Stimulated activated CD4-positive, alpha-beta T cell treated with anti-CD3 and anti-CD28 coated beads, Interleukin-1b, Interleukin-23, amount 100 ng/mL, for 4 hours (primary cell): ENCODE results near the gene SART3.
"Not testable (repeated sequence)": the region's sequence is repeated elsewhere in the genome, so short reads cannot be mapped to it uniquely, and the experiment has no call there.

Experiments
- DNase-seq, 2 donors: peaks; one replicate each; pipeline ENCODE4 v3.0.0-alpha.2; 2020; ENCODE audit warnings: low read depth in 2 of 2

Gene SART3

GRCh38 chr12:108518716-108519496, 42.1 kb downstream of the SART3 start:
- DNase-seq: no peak

GRCh38 chr12:108518101-108518715, 42.8 kb downstream of the SART3 start:
- DNase-seq: no peak

- DNase-seq: no peak
These were observed 43.5 kb downstream of the SART3 start for GRCh38 chr12:108517288-108518100.

- DNase-seq: no peak
These were observed 44.3 kb downstream of the SART3 start for GRCh38 chr12:108516511-108517275.

- DNase-seq: no peak
These were observed 45.1 kb downstream of the SART3 start for GRCh38 chr12:108515916-108516315.

GRCh38 chr12:108514973-108515814, 45.8 kb downstream of the SART3 start, which contains the start of gene FICD:
Gene FICD (plus strand): TSS chr12:108515277. CDS start chr12:108516973, 1,696 bp downstream.
- DNase-seq: peak; percentile 97 to 99

GRCh38 chr12:108514468-108514972, 46.5 kb downstream of the SART3 start:
- DNase-seq: no peak

GRCh38 chr12:108511633-108512540, 49.1 kb downstream of the SART3 start:
- DNase-seq: peak; percentile 63 to 74

GRCh38 chr12:108510836-108511235, 50.1 kb downstream of the SART3 start:
- no peak for DNase-seq

- DNase-seq: no peak
These were observed 51.2 kb downstream of the SART3 start for GRCh38 chr12:108509806-108510205.

GRCh38 chr12:108507971-108508642, 52.9 kb downstream of the SART3 start:
- DNase-seq: no peak

GRCh38 chr12:108505129-108505528, 55.8 kb downstream of the SART3 start:
- no peak for DNase-seq

GRCh38 chr12:108502922-108503321, 58.1 kb downstream of the SART3 start:
- DNase-seq: no peak

GRCh38 chr12:108498136-108498535, 62.8 kb downstream of the SART3 start:
- no peak for DNase-seq

- DNase-seq: no peak
These were observed 65.0 kb downstream of the SART3 start for GRCh38 chr12:108495823-108496579.

GRCh38 chr12:108495054-108495453, 65.9 kb downstream of the SART3 start:
- DNase-seq: no peak

- DNase-seq: no peak
These were observed 69.7 kb downstream of the SART3 start for GRCh38 chr12:108491256-108491655.

GRCh38 chr12:108487029-108487428, 73.9 kb downstream of the SART3 start:
- DNase-seq: not testable (repeated sequence)
